ENCODE measurements around the gene XXYLT1. TPM values are rescaled to one million over a fixed set of nuclear protein-coding genes. Genes with fewer than 3 reads are reported as not detected.

XXYLT1 gene
- total and polyA plus RNA-seq, 9 of the 15 experiments (the other 6 are each of a cell fraction or from before 2014, with no cell fraction given) = 1.9 to 18.9 (median 15.0) TPM

DNA sequence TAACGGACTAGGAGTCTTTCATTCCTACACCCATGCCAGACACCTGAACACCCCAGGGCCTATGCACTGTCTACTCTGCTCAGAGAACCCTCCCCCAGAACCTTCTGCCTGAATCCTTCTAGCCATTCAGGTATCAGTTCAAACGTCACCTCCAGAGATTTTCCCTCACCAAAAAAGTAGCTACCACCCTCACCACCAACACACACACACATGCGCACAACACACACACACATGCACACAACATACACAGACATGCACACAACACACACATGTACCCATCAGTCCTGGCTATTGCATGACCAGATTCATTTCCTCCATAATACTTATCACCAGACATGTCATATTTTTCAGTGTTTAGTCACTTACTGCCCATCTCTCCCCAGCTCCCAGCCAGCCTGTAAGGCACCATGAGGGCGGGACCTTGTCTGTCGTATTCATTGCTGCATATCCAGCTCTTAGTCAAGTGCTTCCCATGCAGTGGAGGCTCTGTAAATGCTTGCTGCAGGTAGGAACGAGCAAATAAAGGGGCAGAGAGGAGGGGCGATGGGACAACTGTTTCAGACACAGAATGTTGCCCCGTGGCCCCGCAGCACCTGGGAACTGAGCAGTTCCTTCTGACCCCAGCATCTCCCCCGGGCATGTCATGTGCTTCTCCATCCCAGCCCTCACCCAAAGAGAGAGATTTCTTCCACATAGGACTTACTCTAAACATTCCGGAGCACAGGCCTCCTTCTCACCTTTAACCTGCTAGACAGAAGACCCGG, 29.2 kb downstream of the XXYLT1 start:
- no peaks in the 10 kb centered on the region for H3K4me1 ChIP-seq (replicated peaks in 1 of 2; ENCODE audit: control insufficient read depth in 2 of 2, insufficient read depth in 2 of 2, low read length in 2 of 2)
- no peak overlapping the region for H3K4me3 ChIP-seq
- ATAC-seq (no peak), DNase-seq (ENCODE audit: extremely low read depth in 1 of 4, low spot score in 3 of 4) (no peak), FAIRE-seq (no peak)
- 67% methylated on average over 11 of the region's 12 CpGs for WGBS (ENCODE audit: insufficient coverage, low coverage, missing lambda C conversion rate)
- in situ Hi-C loops (cut with MboI) = no loop called here
- no peak overlapping the region for H3K9ac ChIP-seq (ENCODE audit: insufficient read depth in 1 of 2, low read depth in 2 of 2, low read length in 2 of 2)
- peaks cover 7% of the 10 kb centered on the region; the same call in 1 of the 3 replicates for H3K36me3 ChIP-seq (ENCODE audit: control insufficient read depth, insufficient read depth, low read length)
- ChIA-PET POLR2A (interaction anchor here (0.6 kb wide), 1 partner anchor 1329 kb away, joined by 4 read pairs; no protein-coding TSS in a partner anchor), CTCF (ENCODE audit: low intra/inter-chr PET ratio) (no interaction called here)
- intact Hi-C loops (cut with micrococcal nuclease) = no loop called here
- H4K20me1 ChIP-seq (replicated peaks; ENCODE audit: control insufficient read depth, insufficient read depth, low read length) = no peaks in the 10 kb centered on the region
- no peaks in the 10 kb centered on the region for H3K79me2 ChIP-seq (ENCODE audit: control insufficient read depth, insufficient read depth, low read length)
- H3K4me2 ChIP-seq (ENCODE audit: insufficient read depth, low read length) = no peak overlapping the region
- H3K27ac ChIP-seq (ENCODE audit: extremely low read depth, low read depth, low read length) = no peak overlapping the region
- no peak overlapping the region for H2AFZ ChIP-seq (ENCODE audit: low read depth, low read length)
- H3K9me3 ChIP-seq (replicated peaks; ENCODE audit: control insufficient read depth, insufficient read depth, low read depth, low read length) = peaks cover 5% of the 10 kb centered on the region; the same call in 1 of the 2 replicates
- TF ChIP-seq, protein P1, sequence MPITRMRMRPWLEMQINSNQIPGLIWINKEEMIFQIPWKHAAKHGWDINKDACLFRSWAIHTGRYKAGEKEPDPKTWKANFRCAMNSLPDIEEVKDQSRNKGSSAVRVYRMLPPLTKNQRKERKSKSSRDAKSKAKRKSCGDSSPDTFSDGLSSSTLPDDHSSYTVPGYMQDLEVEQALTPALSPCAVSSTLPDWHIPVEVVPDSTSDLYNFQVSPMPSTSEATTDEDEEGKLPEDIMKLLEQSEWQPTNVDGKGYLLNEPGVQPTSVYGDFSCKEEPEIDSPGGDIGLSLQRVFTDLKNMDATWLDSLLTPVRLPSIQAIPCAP (CRISPR knock-in tag; IDR thresholded peaks at IDR 0.05; ENCODE audit: borderline replicate concordance) = no peak
- TF ChIP-seq, protein P2, sequence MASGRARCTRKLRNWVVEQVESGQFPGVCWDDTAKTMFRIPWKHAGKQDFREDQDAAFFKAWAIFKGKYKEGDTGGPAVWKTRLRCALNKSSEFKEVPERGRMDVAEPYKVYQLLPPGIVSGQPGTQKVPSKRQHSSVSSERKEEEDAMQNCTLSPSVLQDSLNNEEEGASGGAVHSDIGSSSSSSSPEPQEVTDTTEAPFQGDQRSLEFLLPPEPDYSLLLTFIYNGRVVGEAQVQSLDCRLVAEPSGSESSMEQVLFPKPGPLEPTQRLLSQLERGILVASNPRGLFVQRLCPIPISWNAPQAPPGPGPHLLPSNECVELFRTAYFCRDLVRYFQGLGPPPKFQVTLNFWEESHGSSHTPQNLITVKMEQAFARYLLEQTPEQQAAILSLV (tag; IDR thresholded peaks at IDR 0.05) = no peak
- TF ChIP-seq, protein P3, sequence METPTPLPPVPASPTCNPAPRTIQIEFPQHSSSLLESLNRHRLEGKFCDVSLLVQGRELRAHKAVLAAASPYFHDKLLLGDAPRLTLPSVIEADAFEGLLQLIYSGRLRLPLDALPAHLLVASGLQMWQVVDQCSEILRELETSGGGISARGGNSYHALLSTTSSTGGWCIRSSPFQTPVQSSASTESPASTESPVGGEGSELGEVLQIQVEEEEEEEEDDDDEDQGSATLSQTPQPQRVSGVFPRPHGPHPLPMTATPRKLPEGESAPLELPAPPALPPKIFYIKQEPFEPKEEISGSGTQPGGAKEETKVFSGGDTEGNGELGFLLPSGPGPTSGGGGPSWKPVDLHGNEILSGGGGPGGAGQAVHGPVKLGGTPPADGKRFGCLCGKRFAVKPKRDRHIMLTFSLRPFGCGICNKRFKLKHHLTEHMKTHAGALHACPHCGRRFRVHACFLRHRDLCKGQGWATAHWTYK (CRISPR knock-in tag; IDR thresholded peaks at IDR 0.05) = no peak
- TF ChIP-seq TEAD1 (CRISPR knock-in tag; IDR thresholded peaks at IDR 0.05) (no peak), ZNF224 (CRISPR knock-in tag; IDR thresholded peaks at IDR 0.05) (no peak)
- TF ChIP-seq, protein P4, sequence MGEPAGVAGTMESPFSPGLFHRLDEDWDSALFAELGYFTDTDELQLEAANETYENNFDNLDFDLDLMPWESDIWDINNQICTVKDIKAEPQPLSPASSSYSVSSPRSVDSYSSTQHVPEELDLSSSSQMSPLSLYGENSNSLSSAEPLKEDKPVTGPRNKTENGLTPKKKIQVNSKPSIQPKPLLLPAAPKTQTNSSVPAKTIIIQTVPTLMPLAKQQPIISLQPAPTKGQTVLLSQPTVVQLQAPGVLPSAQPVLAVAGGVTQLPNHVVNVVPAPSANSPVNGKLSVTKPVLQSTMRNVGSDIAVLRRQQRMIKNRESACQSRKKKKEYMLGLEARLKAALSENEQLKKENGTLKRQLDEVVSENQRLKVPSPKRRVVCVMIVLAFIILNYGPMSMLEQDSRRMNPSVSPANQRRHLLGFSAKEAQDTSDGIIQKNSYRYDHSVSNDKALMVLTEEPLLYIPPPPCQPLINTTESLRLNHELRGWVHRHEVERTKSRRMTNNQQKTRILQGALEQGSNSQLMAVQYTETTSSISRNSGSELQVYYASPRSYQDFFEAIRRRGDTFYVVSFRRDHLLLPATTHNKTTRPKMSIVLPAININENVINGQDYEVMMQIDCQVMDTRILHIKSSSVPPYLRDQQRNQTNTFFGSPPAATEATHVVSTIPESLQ (CRISPR knock-in tag; IDR thresholded peaks at IDR 0.05) = no peak
- H3K27me3 ChIP-seq (ENCODE audit: control insufficient read depth in 2 of 2, insufficient read depth in 2 of 2, low read length in 2 of 2) = no peaks in the 10 kb centered on the region
- no TSS peak for BruUV-seq (replicated peaks)
- H3K9me1 ChIP-seq (ENCODE audit: control insufficient read depth, insufficient read depth, low read length) = no peaks in the 10 kb centered on the region

All from K562 (cell line).